WERI-Rb-1 (cell line): Measurements from ENCODE around the gene ENOX1.

ENCODE experiments used
- DNase-seq: peaks from one replicate; pipeline ENCODE4 v3.0.0-alpha.2; 2020
- H3K27ac ChIP-seq: fragments of 250-450 bp; sonication (Bioruptor Pico); 2 replicates; pipeline ENCODE4 v1.5.1; 2020; ENCODE audit warnings: mild to moderate bottlenecking, moderate library complexity
- H3K27me3 ChIP-seq: fragments of 250-450 bp; sonication (Bioruptor Pico); 2 replicates; pipeline ENCODE4 v1.5.1; 2021; ENCODE audit warnings: mild to moderate bottlenecking, low read depth, moderate library complexity; ENCODE audit not compliant: insufficient read depth, severe bottlenecking
- H3K36me3 ChIP-seq: fragments of 250-450 bp; sonication (Bioruptor Pico); 2 replicates; pipeline ENCODE4 v1.5.1; 2020; ENCODE audit warnings: mild to moderate bottlenecking, moderate library complexity
- H3K4me3 ChIP-seq: 2 replicates; pipeline ENCODE4 v1.5.1; 2011; ENCODE audit warnings: low read depth, mild to moderate bottlenecking, control low read depth, low read length
- H3K9me3 ChIP-seq: fragments of 250-450 bp; sonication (Bioruptor Pico); 2 replicates; pipeline ENCODE4 v1.5.1; 2021; ENCODE audit warnings: mild to moderate bottlenecking, moderate library complexity; ENCODE audit not compliant: severe bottlenecking
- TF ChIP-seq, protein P1 (sequence below): IDR thresholded peaks from 2 replicates; pipeline ENCODE4 v1.5.1; 2011; ENCODE audit warnings: low read depth, mild to moderate bottlenecking, control low read depth, inconsistent platforms, low read length

The ENOX1 gene

DNA sequence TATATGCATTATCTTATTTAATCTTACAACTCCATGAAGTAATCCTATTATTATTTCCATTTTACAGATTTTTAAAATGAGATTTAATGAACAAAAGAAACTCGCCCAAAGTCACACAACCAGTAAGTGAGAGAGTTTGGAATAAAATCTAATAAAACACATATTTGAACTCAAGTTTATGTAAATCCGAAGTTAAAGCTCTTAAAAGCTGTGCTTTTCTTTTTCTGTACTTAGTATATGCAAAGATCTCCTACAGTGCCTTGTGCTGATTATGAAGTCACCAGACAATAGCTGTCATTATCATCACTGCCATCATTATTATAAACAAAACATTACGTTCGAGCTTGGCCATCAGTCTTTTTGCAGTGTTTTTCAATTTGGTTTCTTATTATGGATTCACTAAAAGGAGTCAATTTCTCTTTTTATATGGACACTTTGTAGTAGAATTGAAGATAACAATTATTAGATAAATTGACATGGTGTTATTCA lies 29.7 kb upstream of the ENOX1 start:
- TF ChIP-seq, protein P1, sequence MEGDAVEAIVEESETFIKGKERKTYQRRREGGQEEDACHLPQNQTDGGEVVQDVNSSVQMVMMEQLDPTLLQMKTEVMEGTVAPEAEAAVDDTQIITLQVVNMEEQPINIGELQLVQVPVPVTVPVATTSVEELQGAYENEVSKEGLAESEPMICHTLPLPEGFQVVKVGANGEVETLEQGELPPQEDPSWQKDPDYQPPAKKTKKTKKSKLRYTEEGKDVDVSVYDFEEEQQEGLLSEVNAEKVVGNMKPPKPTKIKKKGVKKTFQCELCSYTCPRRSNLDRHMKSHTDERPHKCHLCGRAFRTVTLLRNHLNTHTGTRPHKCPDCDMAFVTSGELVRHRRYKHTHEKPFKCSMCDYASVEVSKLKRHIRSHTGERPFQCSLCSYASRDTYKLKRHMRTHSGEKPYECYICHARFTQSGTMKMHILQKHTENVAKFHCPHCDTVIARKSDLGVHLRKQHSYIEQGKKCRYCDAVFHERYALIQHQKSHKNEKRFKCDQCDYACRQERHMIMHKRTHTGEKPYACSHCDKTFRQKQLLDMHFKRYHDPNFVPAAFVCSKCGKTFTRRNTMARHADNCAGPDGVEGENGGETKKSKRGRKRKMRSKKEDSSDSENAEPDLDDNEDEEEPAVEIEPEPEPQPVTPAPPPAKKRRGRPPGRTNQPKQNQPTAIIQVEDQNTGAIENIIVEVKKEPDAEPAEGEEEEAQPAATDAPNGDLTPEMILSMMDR = no peak
- Histone ChIP-seq H3K36me3 (no peaks in the 10 kb centered on the region), H3K27me3 (no peaks in the 10 kb centered on the region), H3K9me3 (no peaks in the 10 kb centered on the region), H3K27ac (no peak overlapping the region), H3K4me3 (no peak overlapping the region)
- no peak for DNase-seq

DNA sequence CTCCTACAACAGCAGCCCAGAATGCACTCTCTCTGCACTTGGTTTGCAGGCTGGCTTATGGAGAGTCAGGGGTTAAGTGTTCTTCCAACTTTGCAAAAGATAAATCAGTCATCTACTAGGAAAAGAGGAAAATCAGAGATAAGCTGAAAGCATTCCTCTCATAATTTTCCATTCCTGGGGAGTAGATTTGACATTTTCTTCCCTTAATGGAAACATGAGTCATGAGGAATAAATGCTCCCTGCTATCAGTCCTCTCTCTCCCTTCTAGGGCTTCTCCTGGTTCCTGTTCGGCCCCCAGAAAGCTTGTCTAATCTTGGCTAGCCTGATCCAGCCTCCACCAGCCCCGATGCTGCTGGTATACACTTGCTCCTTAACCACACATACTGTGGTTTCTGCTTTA lies 28.4 kb upstream of the ENOX1 start:
- Histone ChIP-seq H3K36me3 (no peaks in the 10 kb centered on the region), H3K9me3 (no peaks in the 10 kb centered on the region), H3K4me3 (no peak overlapping the region), H3K27ac (no peak overlapping the region), H3K27me3 (no peaks in the 10 kb centered on the region)
- no peak for DNase-seq
- TF ChIP-seq, protein P1 = no peak

DNA sequence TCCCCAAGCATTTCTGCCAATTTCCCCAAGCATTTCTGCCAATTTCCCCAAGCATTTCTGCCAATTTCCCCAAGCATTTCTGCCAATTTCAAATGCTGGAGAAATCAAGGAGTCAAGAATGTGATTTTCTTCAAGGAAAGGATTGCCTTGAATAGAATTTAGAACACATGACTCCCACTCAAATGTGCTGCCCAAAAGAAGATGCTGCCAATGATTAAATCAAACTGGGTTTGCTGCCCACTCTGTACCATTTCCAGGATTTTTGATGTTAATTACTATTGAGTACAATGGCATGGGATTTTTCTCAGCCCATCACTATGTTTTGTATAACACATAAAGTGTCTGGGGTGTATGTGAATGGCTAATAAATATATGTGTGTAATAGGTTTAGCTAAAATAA lies 21.9 kb upstream of the ENOX1 start:
- Histone ChIP-seq H3K9me3 (no peaks in the 10 kb centered on the region), H3K4me3 (no peak overlapping the region), H3K27ac (no peak overlapping the region), H3K27me3 (no peaks in the 10 kb centered on the region), H3K36me3 (no peaks in the 10 kb centered on the region)
- DNase-seq = no peak
- TF ChIP-seq, protein P1 = no peak

DNA sequence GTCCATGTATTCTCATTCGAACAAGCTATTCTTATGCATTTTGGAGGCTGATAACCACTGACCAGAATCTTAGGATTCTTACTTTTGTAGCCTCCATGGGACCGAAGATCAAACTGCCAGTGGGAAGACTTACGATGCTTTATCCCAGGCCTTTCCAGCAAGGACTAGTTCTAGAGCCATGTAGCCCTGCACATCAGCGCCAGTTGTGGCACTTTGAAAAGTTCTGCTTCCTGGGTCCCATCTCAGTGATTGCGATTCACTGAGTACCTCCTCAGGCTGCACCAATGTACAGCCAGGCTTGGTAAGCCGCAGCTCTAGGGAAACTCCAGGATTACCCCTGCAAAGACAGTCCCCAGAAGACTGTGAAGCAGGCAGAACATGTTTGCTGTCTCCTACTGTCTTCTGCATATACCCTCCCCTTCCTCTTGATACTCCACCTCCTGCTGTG lies 18.9 kb upstream of the ENOX1 start:
- no peaks in the 10 kb centered on the region for H3K36me3 ChIP-seq
- DNase-seq = no peak
- H3K9me3 ChIP-seq = no peaks in the 10 kb centered on the region
- no peak overlapping the region for H3K27ac ChIP-seq
- H3K27me3 ChIP-seq = no peaks in the 10 kb centered on the region
- no peak overlapping the region for H3K4me3 ChIP-seq
- TF ChIP-seq, protein P1 = no peak

DNA sequence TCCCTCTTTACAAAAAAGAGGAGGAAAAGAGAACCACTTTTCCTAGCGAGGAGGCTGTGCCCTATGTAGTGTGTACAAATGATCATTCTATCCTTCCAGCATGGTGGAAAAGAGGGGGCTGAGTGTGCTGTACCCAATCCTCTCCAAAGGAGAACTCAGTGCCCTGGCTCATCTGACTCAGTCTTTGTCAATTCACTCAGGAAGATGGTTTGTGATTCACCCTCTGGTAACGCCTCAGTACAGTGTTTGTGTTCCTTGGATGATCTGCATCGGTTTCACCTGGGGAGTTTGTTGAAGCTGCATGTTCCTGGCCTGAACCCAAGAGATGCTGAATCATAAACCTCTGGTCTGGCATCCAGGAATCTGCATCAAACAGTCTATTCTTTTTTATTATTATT lies 18.3 kb upstream of the ENOX1 start:
- Histone ChIP-seq H3K4me3 (no peak overlapping the region), H3K9me3 (no peaks in the 10 kb centered on the region), H3K36me3 (no peaks in the 10 kb centered on the region), H3K27ac (no peak overlapping the region), H3K27me3 (no peaks in the 10 kb centered on the region)
- TF ChIP-seq, protein P1 = no peak
- no peak for DNase-seq

DNA sequence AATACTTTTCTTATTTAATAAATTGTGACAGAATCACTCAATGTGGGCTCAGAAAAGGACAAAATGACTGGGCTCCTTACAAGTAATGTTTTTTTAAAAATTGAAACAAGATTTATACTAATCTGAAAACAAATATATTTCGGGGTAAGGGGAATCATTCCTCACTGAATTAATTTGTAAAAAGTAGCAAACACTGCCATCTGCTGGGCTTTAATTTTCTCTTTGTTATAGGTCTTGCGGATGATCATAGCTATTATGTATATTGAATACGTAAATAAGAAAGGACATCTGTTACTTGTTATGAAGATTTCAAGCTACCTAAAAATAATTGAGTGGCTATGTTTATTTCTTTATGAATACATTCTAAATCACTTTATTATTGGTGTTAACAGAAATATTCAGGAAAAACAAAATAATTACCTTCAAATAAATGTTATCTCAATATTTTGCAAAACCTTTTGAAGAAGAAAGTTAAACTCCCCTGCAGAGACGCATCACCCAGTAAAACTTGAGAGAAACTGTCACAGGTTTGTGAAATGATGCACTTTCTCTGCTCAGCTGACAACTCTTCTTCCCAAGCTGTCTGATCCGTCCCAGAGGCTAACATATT lies 17.8 kb upstream of the ENOX1 start:
- H3K36me3 ChIP-seq = no peaks in the 10 kb centered on the region
- H3K9me3 ChIP-seq = no peaks in the 10 kb centered on the region
- H3K4me3 ChIP-seq = no peak overlapping the region
- no peak overlapping the region for H3K27ac ChIP-seq
- TF ChIP-seq, protein P1 = no peak
- DNase-seq = no peak
- H3K27me3 ChIP-seq = no peaks in the 10 kb centered on the region
